ENCODE data around the gene NUDT1.

The NUDT1 gene

GRCh38 chr7:2271273-2272026 is 29.4 kb downstream of the NUDT1 start:
- no peak for DNase-seq

- no peak for DNase-seq
Observed at GRCh38 chr7:2272031-2272430, 30.0 kb downstream of the NUDT1 start.

- no peak for DNase-seq
Observed at GRCh38 chr7:2273866-2274265, 31.8 kb downstream of the NUDT1 start.

GRCh38 chr7:2274666-2275065 is 32.6 kb downstream of the NUDT1 start:
- DNase-seq, result no peak

GRCh38 chr7:2275101-2275500 is 33.1 kb downstream of the NUDT1 start:
- DNase-seq, result no peak

GRCh38 chr7:2276107-2276506 is 34.1 kb downstream of the NUDT1 start:
- no peak for DNase-seq

- no peak for DNase-seq
Observed at GRCh38 chr7:2278026-2278425, 36.0 kb downstream of the NUDT1 start.

GRCh38 chr7:2279896-2280295 is 37.9 kb downstream of the NUDT1 start:
- DNase-seq, result no peak

- DNase-seq, result no peak
Observed at GRCh38 chr7:2280424-2280823, 38.4 kb downstream of the NUDT1 start.

GRCh38 chr7:2281541-2281940 is 39.5 kb downstream of the NUDT1 start:
- DNase-seq, result no peak

- DNase-seq, result no peak
Observed at GRCh38 chr7:2282185-2282751, 40.2 kb downstream of the NUDT1 start.

- no peak for DNase-seq
Observed at GRCh38 chr7:2283074-2283473, 41.0 kb downstream of the NUDT1 start.

GRCh38 chr7:2287745-2288144 is 45.7 kb downstream of the NUDT1 start:
- no peak for DNase-seq

GRCh38 chr7:2288503-2288902 is 46.5 kb downstream of the NUDT1 start:
- no peak for DNase-seq

- no peak for DNase-seq
Observed at GRCh38 chr7:2289111-2289586, 47.1 kb downstream of the NUDT1 start.

GRCh38 chr7:2289621-2290020 is 47.6 kb downstream of the NUDT1 start:
- no peak for DNase-seq

GRCh38 chr7:2290877-2291276 is 48.9 kb downstream of the NUDT1 start:
- no peak for DNase-seq

GRCh38 chr7:2295936-2296620 is 54.1 kb downstream of the NUDT1 start:
- DNase-seq, result no peak

GRCh38 chr7:2296832-2297231 is 54.8 kb downstream of the NUDT1 start:
- DNase-seq, result no peak

GRCh38 chr7:2299131-2299829 is 57.3 kb downstream of the NUDT1 start:
- DNase-seq, result no peak

GRCh38 chr7:2299870-2300512 is 58.0 kb downstream of the NUDT1 start:
- DNase-seq, result no peak
